Brain microvascular endothelial cell (primary cell): ENCODE data around the gene TLE2.
"Not testable (repeated sequence)": the region's sequence is repeated elsewhere in the genome, so short reads cannot be mapped to it uniquely, and the experiment has no call there.

Experiments
- DNase-seq: peaks from one replicate; pipeline ENCODE4 v3.0.0-alpha.2; 2020
- H3K27ac ChIP-seq: fragments of 250-450 bp; sonication (Bioruptor Pico); 2 replicates; pipeline ENCODE4 v1.5.1; 2020; ENCODE audit warnings: mild to moderate bottlenecking, moderate library complexity
- H3K27me3 ChIP-seq: fragments of 250-450 bp; sonication (Bioruptor Pico); replicated peaks from 2 replicates; pipeline ENCODE4 v1.5.1; 2020; ENCODE audit warnings: mild to moderate bottlenecking
- H3K36me3 ChIP-seq: fragments of 250-450 bp; sonication (Bioruptor Pico); replicated peaks from 2 replicates; pipeline ENCODE4 v1.5.1; 2020; ENCODE audit warnings: mild to moderate bottlenecking
- H3K4me3 ChIP-seq: 2 replicates; pipeline ENCODE4 v1.5.1; 2011; ENCODE audit warnings: low read depth, mild to moderate bottlenecking, control low read depth, low read length, moderate library complexity
- in situ Hi-C: cut with HindIII; loops from 2 replicates; pipeline ENCODE4 v1.10.0; 2017; ENCODE audit warnings: low sequenced_read_pairs, low pct_ligation_motif_present
- TF ChIP-seq, protein P1 (sequence below): IDR thresholded peaks from 2 replicates; pipeline ENCODE4 v1.5.1; 2011; ENCODE audit warnings: low read depth, mild to moderate bottlenecking, moderate library complexity, low read length, control low read depth, inconsistent platforms; ENCODE audit errors: missing control alignments

Gene TLE2

DNA sequence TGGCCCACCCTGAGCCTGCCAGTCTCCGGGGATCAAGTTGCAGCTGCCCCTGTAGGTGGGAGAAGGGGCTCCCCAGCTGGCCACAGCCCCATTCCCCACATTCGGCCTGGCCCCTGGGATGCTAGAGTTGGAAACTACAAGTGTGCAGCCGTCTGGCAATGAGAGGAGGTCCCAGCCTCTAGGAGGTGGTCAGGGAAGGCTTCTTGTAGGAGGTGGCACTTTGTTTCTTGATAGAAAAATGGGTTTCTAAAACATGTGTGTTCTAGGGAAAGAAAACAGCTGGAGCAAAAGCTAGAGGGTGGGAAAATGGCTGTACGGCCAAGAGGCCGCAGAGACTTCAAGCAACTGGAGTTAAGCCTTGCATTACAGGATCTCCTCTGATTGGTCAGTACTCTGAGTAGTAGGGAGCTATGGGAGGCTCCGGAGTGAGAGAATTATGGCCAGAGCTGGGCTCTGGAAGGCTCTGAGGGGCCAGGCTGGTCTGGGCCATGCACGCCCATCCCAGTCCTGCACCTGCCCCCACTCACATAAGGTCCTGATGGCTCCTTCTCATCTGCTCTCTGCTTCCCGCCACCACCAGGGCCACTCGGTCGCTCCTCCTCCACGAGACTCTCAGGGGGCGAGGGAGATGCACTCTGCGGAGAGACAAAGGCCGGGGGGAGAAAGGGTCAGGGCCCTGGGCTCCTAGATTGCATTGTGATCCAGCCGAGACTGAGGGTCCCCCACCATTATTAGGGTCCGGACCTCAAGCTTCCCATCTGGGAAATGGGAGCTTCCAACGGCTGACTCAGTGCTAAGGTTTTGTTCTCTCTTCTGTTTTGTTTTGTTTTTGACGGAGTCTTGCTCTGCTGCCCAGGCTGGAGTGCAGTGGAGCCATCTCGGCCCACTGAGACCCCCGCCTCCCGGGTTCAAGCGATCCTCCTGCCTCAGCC, 13.7 kb downstream of the TLE2 start:
- Histone ChIP-seq H3K27ac (no peak overlapping the region), H3K36me3 (no peaks in the 10 kb centered on the region), H3K4me3 (no peak overlapping the region), H3K27me3 (peaks cover 2% of the 10 kb centered on the region)
- no peak for DNase-seq
- in situ Hi-C loops = no loop called here
- TF ChIP-seq, protein P1, sequence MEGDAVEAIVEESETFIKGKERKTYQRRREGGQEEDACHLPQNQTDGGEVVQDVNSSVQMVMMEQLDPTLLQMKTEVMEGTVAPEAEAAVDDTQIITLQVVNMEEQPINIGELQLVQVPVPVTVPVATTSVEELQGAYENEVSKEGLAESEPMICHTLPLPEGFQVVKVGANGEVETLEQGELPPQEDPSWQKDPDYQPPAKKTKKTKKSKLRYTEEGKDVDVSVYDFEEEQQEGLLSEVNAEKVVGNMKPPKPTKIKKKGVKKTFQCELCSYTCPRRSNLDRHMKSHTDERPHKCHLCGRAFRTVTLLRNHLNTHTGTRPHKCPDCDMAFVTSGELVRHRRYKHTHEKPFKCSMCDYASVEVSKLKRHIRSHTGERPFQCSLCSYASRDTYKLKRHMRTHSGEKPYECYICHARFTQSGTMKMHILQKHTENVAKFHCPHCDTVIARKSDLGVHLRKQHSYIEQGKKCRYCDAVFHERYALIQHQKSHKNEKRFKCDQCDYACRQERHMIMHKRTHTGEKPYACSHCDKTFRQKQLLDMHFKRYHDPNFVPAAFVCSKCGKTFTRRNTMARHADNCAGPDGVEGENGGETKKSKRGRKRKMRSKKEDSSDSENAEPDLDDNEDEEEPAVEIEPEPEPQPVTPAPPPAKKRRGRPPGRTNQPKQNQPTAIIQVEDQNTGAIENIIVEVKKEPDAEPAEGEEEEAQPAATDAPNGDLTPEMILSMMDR = no peak

DNA sequence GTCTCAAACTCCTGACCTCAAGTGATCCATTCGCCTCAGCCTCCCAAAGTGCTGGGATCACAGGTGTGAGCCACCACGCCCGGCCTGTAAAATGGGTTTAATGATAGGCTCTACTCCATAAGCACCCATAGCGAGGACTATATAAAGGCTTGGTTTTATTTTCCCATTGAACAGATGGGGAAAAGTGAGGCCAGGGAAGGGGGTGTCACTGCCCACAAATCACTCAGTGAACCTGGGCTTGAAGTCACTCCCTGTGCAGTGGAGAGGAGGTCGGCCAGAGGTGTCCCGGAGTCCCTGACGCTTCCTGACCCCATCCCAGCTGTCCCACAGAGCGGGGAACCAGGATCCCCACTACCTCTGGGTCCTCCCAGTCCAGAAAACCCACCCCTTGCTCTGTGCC, 14.9 kb downstream of the TLE2 start:
- in situ Hi-C loops = no loop called here
- Histone ChIP-seq H3K4me3 (no peak overlapping the region), H3K36me3 (no peaks in the 10 kb centered on the region), H3K27me3 (peaks cover 2% of the 10 kb centered on the region), H3K27ac (no peak overlapping the region)
- DNase-seq = no peak
- TF ChIP-seq, protein P1 = no peak

DNA sequence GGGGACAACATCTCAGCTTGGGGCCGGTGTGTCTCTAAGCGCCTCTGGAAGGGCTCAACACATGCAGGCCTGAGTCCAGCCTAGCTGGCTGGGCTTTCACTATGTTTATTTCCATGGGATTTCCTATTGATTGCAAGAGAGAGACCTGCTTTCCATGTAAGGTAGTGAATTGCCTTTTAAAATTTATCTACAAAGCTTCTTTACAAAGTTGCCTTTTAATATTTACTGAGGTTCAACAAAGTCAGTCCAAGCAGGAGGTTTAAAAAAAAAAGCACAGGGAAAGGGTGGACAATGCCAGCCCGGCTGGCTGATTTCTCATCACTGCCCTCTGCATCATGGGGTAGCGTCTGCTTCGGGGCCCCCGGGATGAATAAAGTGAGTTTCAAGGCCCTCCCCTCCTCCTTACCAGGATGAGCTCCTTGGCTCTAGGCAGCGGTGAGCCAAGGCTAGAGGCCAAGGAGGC, 15.8 kb downstream of the TLE2 start:
- TF ChIP-seq, protein P1 = no peak
- in situ Hi-C loops = no loop called here
- H3K27me3 ChIP-seq = peaks cover 2% of the 10 kb centered on the region
- no peak for DNase-seq
- H3K4me3 ChIP-seq = no peak overlapping the region
- no peaks in the 10 kb centered on the region for H3K36me3 ChIP-seq
- H3K27ac ChIP-seq = no peak overlapping the region

DNA sequence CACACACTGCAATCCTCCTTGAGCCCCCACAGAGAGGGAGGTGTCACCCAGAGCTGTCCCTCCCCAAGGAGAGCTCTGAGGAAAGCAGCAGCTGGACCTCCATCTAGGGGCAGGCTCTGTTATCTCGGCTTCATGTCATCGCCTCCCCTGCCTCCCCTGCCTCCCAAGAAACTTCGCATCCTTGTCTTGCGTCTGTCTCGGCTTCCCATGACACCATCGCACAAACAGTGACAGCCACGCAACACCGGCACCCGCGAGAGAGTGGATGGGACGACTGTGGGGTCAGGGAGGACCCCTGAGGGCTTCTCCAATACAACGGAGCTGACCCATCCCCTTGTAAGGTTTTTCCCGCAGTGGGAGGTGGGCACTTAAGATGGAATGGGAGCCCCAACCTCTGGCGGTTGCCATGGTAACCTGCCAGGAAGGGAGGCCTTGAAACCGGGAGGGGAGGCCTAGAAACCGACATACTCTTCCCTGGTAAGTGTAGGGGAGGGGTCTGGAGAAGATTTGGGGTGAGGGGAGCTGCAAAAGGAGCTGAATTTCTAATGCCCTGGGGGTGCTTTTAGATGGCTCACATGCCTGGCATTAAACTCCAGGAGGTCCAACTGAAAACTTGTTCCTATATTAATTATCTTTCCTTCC, 16.3 kb downstream of the TLE2 start:
- Histone ChIP-seq H3K4me3 (no peak overlapping the region), H3K27me3 (peaks cover 2% of the 10 kb centered on the region), H3K27ac (no peak overlapping the region), H3K36me3 (no peaks in the 10 kb centered on the region)
- TF ChIP-seq, protein P1 = no peak
- in situ Hi-C loops = no loop called here
- no peak for DNase-seq

DNA sequence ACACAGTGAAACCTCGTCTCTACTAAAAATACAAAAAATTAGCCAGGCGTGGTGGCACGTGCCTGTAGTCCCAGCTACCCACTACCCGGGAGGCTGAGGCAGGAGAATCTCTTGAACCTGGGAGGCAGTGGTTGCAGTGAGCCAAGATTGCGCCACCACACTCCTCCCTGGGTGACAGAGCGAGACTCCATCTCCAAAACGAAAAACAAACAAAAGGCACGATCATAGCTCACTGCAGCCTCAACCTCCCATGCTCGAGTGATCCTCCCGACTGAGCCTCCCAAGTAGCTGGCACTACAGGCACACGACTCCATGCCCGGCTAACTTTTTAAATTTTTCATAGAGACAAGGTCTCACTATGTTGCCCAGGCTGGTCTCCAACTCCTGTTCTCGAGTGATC, 17.0 kb downstream of the TLE2 start:
- H3K36me3 ChIP-seq, H3K27me3 ChIP-seq, H3K4me3 ChIP-seq, in situ Hi-C loops, DNase-seq, H3K27ac ChIP-seq: not testable (repeated sequence)

DNA sequence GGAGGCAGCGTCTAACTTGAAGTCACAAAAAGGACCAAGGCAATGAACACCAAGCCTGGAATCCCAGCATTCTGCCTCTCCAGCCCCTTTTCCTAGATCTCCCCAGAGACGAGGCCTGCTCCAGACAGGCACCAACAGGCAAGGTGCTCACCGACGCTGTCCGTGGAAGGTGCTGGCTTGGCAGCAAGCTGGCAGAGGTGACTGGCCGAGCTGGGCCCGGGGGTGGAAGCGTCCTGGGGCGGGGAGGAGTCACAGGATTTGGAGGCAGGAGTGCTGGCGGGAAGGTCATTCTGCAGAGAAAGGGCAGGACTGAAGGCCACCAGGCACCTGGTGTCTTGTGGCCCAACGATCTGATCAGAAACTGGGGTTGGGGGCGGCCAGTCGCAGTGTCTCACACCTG, 18.2 kb downstream of the TLE2 start:
- TF ChIP-seq, protein P1 = no peak
- Histone ChIP-seq H3K27ac (no peak overlapping the region), H3K36me3 (no peaks in the 10 kb centered on the region), H3K27me3 (peaks cover 2% of the 10 kb centered on the region), H3K4me3 (no peak overlapping the region)
- DNase-seq = no peak
- in situ Hi-C loops = no loop called here
